Inflammatory macrophage treated with lipopolysaccharide for 4 hours (primary cell): ENCODE data around the gene CNN2.

ENCODE experiments used
- DNase-seq: peaks from one replicate; pipeline ENCODE4 v3.0.0-alpha.2; 2020

The CNN2 gene

DNA sequence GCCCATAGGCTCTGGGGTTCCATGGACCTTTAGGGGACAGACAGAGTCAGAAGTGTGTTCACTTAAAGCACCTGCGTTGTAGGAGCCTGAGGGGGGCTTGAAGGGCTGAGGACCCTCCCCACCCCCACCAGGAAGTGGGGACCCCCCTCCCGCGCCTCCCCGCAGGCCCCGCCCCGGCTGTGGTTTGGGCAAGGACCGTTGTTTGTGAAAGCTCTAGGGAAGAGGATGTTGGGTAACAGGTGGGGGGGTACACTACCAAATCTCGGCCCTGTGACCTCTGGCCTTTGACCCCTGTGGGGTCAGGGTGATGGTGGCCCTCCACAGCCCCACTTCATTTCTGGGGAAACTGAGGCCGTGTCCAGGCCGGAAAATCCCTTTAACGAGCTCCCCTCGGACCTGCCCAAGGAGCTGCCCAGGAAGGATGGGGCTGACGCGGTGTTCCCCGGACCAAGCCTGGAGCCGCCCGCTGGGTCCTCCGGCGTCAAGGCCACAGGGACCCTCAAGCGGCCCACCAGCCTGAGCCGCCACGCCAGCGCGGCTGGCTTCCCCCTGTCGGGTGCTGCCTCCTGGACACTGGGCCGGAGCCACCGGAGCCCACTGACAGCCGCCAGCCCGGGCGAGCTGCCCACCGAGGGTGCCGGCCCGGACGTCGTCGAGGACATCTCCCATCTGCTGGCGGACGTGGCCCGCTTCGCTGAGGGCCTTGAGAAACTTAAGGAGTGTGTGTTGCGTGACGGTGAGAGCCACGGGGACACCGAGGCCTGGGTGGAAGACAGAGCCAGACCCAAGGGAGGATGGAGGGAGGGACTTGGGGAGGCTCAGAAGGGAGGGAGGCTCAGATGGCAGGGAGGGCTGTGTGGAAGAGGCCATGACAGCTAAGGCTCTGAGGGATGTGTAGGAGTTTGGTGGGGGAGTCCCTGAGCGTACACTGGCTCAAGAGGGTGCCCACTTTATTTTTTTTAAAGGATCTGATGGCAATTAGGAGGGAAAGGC, 41.9 kb downstream of the CNN2 start:
- peak; percentile 63 for DNase-seq

DNA sequence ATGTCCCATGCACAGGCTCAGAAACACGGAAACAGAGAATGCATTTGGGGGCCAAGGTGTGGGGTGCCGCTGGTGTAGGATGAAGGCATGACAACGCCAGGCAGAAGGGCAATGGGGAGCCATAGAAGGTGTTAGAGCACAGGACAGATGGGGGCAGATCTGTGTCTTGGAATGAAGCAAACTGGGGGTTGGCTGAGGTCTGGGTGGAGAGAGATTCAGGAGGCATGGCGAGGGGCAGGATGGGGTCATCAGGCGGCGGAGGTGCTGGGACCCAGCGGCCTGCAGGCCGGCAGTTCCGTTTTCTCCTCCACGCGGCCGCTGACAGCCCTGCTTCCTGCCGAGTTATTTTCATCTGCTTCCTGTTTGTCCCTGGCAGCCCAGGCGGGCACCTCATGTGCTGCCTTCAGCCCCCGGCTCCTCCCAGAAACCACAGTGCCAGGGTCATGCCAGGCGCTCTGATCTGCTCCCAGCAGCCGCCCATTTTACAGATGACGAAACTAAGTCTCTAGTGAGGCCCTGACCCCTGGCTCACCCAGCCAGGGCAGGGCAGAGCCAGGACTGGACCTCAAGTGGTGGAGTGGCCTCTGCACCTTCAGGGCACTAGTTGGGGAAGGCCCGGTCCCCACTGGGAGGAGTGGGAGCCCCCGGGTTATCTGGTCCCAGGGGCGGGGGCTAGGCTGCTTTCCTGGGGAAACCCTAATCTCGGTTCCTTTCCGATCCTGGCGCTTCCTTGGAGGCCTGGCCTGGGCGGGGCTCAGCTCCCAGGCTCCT, 42.8 kb downstream of the CNN2 start:
- peak; percentile 94 for DNase-seq

DNA sequence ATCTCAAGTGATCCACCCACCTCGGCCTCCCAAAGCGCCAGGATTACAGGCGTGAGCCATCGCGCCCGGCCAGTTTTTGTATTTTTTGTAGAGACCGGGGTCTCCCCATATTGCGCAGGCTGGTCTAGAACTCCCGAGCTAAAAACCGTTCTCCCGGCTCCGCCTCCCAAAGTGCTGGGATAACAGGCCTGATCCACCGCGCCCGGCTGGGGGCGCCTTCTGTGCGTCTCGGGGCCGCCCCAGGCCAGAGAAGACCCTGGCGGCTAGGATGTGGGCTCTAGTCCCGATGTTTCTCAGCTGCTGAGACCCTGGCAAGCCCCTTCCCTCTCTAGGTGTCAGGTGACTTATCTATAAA, 44.1 kb downstream of the CNN2 start:
- no peak for DNase-seq

DNA sequence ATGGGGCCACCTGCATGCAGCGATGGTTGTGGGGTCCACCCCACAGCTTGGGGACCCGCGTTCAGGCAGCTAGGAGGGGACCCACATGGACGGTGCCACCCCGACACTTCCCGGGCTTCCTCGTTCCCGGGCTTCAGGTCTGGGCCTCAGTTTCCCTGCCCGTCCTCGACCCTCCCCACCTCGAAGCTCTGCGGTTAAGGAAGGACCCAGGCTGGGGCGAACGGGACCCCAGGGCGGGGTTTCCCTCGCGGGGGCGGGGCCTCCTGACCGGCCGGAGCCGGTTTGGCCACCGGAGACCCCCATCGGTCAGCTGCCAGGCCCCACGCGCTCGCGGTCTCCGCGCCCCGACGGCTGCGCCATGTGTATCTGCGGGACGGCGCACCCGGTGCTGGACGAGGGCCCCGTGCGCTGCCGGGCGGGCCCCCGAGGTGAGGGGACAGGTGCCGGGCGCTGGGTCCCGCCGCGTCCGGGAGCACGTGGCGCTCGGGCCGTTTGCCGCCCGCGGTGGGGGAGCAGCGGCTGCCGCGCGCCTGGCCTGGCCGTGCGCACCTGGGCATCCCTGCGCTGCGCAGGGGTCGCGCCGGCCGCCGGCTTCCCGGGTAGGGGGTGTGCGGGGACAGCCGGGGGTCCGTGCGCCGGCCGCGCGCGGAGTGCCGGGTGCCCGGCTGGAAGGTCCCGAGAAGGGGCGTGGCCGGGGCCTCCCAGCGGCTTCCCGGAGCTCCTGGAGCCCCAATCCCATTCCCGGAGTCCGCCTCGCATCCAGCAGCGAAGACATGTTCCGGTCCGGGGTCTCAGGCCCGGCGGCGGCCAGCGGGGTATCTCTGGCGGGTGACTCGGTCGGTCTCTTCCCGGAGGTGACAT, 44.8 kb downstream of the CNN2 start:
- no peak for DNase-seq

DNA sequence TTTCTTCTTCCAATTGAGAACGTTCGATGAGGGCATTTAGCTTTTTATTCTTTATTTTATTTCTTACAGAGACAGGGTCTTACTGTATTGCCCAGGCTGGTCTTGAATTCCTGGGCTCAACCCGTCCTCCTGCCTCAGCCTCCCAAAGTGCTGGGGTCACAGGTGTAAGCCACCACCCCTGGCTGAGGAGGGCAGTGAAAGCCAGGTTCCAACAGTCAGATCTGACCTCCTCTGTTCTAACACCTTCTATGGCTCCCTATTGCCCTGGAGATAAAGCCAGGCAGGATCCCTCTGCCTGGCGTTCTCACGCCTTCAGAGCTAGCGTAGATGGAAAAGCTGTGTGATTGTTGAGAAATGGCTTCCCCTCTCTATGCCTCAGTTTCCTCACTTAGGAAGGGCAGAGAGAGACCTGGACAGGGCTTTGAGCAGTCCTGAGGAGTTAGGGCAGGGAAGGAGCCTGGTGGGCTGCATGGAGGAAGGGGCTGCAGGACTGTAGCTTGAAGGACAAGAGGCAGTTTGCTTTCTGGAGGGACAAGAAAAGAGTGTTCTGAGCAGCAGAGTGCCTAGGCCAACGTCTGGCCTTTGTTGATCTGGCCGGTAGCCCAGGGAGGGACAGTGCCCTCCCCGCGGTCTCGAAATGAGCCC, 46.1 kb downstream of the CNN2 start:
- DNase-seq: no peak

DNA sequence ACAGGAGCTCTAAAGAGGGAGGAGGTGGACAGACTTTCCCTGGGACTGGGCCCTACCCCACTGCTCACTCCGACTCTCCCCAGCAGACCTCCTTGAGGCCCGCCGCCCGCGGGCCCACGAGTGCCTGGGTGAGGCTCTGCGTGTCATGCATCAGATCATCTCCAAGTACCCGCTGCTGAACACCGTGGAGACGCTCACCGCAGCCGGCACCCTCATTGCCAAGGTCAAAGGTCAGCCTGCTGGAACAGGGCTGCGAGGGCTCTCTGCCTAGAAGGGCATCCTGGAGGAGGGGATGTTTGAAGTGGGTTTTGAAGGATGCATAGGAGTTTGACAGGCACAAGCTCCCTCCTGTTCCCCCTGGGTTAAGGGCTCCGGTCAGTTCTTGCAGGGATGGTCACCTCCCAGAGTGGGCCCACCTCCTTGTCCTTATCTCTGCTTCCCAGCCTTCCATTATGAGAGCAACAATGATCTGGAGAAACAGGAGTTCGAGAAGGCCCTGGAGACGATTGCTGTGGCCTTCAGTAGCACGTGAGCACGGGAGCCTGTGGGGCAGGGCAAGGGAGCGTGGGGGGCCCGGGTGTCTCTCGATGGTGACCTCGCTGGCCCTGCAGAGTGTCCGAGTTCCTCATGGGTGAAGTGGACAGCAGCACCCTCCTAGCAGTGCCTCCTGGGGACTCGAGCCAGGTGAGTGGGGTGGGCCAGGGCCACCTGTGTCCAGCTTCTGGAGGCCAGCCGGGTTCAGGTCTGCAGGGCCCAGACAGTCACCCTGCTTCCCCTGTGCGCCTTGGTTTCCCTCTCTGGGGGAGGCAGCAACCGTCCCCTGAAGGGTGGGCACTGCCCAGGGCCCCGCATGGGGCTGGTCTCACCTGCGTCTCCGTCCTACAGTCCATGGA, 46.9 kb downstream of the CNN2 start:
- DNase-seq: no peak

DNA sequence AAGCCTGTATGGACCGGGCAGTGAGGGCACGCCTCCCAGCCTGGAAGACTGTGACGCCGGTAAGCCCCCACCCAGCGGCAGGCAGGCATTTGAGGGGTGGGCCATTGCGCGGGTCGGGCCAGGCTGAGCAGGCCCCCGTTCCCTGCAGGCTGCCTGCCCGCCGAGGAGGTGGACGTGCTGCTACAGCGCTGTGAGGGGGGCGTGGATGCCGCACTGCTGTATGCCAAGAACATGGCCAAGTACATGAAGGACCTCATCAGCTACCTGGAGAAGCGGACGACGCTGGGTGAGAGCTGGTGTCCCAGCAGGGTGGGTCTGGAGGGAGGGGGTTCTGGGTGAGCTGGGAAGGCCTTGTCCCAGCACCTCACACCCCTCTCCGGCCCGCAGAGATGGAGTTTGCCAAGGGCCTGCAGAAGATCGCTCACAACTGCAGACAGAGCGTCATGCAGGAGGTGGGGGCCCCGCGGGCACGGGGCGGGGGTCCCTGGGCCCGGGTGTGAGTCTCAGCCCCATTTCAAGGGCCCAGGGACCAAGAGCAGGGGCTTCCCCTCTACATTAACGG, 47.6 kb downstream of the CNN2 start:
- no peak for DNase-seq

DNA sequence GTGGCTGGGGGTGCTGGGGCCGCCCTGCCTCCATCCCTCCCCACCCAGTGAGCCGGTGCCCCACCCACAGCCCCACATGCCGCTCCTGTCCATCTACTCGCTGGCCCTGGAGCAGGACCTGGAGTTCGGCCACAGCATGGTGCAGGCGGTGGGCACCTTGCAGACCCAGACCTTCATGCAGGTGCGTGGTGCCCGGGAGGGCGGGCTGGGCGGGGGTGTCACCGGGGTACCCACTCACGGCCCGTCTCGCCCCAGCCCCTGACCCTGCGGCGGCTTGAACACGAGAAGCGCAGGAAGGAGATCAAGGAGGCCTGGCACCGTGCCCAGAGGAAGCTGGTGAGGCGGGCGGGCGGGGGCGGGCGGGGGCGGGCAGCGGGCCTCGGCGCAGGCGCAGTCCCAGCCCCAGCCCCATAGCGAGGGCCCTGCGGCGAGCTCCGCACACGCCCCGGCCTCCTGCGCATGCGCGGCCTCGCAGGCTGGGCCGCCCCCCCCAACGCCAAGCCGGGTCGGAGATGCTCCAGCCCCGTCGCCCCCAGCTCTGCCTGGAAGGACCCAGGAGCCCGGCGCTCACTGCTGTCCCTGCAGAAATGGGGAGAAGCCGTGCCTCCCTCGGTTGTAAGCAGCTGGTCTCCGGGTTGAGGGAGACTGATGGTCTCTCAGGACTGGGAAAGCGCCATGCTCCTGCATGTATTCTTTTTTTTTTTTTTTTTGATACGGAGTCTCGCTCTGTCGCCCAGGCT, 48.3 kb downstream of the CNN2 start:
- peak; percentile 68 for DNase-seq

DNA sequence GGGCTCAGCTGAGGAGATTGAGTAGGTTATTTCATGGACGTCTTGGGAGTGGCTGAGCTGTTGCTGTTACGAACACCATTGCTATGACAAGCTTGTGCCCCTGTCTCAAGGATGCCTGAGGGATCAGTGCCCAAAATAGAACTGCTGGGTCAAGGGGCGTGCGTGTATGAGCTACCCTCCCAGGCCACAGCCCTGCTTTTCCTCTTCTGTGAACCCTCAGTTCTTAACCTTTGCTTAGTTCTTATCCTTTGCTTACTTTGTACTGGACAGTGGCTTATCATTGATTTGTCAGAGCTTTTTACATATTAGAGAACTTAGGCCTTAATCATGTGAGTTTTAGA, 49.6 kb downstream of the CNN2 start:
- DNase-seq: no peak

DNA sequence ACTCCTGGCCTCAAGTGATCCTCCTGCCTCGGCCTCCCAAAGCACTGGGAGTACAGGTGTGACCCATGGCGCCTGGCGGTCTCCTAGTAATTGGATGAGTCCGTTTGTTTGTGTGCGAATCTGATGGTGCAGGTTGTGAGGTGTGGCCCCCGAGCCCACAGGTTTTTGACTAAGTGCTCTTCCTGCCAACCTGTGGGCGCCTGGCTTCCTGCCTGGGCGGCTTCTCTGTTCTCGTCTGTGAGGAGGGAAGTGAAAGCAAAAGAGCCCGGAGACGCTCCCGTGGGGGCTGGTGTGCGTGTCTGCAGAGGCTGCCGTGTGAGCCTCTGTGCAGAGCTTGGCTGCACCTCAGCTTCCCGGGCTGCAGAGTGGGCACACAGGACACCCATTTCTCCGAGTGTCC, 50.5 kb downstream of the CNN2 start:
- peak; percentile 83 for DNase-seq

DNA sequence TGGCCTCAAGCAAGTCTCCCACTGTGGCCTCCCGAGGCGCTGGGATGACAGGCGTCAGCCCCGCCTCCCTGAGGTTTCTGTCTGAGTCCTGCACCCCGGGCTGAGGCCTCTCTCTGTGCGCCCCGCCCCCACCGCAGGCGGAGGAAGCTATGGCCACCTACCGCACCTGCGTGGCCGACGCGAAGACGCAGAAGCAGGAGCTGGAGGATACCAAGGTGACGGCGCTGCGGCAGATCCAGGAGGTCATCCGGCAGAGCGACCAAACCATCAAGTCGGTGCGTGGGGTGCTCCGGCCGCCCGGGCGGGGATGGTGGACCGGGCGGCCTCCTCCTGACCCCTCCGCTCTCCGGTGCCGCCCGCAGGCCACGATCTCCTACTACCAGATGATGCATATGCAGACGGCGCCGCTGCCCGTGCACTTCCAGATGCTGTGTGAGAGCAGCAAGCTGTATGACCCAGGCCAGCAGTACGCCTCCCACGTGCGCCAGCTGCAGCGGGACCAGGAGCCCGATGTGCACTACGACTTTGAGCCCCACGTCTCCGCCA, 53.2 kb downstream of the CNN2 start:
- DNase-seq: no peak

DNA sequence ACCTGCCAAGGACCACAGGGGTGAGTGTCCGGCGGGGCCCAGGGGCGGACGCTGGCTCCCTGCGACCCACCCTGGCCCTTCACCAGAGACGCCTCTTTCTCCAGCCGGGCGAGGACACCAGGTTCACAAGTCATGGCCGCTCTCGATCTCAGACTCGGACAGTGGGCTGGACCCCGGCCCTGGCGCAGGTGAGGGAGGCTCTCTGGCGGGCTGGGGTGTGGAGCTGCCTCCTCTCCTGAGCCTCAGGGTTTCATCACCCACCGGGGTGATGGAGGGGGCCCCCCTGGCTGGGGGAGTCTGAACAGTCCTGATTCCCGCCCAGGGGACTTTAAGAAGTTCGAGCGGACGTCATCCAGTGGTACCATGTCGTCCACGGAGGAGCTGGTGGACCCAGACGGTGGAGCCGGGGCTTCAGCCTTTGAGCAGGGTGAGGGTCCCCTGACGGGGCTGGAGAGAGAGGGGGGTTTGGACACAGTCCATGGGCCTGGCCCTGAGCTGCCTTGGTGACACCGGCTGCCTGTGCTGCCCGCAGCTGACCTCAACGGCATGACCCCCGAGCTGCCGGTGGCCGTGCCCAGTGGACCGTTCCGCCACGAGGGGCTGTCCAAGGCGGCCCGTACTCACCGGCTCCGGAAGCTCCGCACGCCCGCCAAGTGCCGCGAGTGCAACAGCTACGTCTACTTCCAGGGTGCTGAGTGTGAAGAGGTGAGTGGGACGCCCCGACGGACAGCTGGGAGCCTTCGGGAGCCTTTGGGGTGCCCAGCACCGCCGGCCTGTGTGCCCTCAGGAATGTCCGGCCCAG, 54.2 kb downstream of the CNN2 start:
- DNase-seq: no peak

DNA sequence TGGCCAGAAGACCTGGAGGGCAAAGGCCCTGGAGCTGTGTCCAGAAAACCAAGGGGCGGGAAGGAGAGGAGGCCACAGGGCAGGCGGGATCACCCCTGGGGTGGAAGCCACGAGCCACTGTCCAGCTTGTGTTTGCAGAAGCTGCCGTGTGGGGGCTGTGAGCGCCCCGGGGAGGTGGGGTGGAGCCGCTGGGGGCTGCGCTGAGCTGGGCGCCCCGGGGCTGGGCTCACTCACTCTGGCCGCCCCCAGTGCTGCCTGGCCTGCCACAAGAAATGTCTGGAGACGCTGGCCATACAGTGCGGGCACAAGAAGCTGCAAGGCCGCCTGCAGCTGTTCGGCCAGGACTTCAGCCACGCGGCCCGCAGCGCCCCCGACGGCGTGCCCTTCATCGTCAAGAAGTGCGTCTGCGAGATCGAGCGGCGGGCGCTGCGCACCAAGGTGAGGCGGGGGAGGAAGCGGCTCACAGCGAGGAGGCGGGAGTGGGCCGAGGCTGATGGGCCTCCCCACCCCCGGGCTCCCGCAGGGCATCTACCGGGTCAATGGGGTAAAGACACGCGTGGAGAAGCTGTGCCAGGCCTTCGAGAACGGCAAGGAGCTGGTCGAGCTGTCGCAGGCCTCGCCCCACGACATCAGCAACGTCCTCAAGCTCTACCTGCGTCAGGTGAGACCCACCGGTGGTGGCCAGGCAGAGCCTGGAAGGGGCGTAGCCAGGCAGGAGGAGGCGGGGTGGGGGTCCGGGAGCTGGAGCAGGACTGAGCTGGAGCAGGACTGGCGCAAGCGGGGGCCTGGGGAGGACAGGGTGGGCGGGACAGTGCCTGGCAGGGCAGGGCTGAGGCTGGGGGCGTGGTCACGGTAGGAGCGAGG, 55.1 kb downstream of the CNN2 start:
- DNase-seq: no peak

DNA sequence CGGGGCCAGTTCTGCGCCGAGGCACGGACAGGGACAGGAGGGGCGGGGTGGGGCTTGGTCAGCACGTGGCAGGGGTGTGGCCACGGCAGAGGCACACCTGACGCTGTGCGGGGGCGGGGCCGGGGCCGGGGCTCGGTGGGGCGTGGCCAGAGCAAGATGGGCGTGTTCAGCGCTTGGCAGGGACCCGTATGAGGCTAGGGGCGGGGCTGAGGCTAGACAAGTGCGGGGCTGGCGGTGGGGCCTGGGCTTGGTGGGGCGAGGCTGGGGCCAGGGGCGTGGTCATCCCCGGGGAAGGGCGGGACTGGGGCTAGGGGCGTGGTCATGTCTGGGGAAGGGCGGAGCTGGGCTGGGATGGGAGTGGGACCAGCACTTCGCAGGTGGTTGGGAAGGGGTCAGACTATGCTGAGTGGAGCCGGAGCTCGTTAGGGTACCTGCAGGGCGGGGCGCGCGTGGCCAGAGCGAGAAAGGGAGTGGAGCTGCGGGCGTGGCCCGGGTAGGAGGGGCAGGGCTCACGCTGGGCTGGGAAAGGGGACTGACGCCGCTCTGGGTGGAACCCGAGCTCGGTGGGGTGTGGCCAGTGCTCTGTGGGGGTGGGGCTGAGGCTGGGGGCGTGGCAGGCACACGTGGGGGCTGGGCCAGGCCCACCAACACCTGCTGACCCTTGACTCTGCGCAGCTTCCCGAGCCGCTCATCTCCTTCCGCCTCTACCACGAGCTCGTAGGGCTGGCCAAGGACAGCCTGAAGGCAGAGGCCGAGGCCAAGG, 55.9 kb downstream of the CNN2 start:
- DNase-seq: peak; percentile 35

DNA sequence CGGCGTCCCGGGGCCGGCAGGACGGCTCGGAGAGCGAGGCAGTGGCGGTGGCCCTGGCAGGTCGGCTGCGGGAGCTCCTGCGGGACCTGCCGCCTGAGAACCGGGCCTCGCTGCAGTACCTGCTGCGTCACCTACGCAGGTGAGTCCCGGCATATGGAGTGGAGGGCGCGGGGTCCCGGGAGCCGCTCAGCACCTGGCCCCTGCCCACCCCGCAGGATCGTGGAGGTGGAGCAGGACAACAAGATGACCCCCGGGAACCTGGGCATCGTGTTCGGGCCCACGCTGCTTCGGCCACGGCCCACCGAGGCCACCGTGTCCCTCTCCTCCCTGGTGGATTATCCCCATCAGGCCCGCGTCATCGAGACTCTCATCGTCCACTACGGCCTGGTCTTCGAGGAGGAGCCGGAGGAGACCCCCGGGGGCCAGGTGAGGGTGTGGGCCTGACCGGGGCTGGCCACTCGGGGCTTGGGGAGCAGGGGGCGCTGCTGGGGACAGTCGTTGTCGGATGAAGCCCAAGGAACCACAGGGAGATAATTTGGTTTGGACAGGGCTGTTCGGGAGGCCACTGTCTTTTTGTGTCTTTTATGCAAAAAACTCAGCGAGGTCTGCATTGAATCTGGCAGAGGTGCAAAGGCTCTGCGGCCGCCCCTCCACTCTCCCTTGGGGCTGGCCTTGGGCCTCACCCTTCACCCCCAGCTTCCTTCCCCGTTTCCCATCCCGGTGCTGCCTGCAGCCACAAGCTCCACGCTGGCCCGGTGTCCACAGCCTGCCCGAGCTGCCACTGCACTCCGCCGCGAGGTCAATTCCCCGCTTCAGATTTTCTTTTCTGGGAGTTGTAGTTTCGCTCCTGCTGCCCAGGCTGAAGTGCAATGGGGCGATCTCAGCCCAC, 56.8 kb downstream of the CNN2 start:
- no peak for DNase-seq
